ENCODE data around the gene ZHX3.

The ZHX3 gene

GRCh38 chr20:41358717-41359116 is 41.2 kb upstream of the ZHX3 start:
- TF ChIP-seq GATA1 (IDR thresholded peaks at IDR 0.05; ENCODE audit: low read depth, low read length) (no peak), POLR2A (IDR thresholded peaks at IDR 0.05; ENCODE audit: low read length) (no peak)
- DNase-seq, result no peak

GRCh38 chr20:41358230-41358629 is 40.7 kb upstream of the ZHX3 start:
- TF ChIP-seq GATA1 (IDR thresholded peaks at IDR 0.05; ENCODE audit: low read depth, low read length) (no peak), POLR2A (IDR thresholded peaks at IDR 0.05; ENCODE audit: low read length) (no peak)

DNA sequence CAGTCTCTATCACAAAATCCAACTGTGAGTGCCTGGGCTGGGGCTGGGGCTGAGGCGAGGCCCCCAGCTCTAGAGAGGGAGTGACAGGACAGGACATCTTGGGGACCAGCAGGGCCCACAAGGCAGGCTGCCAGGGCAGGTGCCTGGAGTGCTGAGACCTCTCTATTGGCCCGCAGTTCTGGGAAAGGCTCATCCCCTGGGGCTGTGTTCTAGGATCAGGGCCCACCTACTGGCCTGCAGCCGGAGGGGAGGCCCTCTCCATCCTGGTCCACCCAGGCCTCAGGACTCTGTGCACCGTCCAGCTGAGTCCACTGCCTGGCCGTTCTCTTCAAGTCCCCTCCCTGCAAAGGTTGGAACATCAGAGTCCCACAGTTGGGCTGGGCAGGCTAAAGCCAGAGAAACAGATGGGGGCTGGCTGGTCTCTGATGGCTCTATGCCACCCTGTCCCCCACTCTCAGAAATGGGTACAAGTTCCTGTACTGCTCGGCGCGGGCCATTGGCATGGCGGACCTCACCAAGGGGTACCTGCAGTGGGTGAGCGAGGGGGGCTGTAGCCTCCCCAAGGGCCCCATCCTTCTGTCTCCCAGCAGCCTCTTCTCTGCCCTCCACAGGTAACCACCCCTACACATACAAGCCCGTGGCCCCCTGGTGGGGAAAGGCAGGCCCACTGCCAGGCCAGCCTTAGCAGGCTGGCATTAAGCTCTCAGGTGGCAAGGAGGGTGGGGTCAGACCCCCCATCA is 40.1 kb upstream of the ZHX3 start:
- DNase-seq, result no peak
- TF ChIP-seq GATA1 (IDR thresholded peaks at IDR 0.05; ENCODE audit: low read depth, low read length), result no peak
- no peak for TF ChIP-seq POLR2A (IDR thresholded peaks at IDR 0.05; ENCODE audit: low read length)

More at GRCh38 chr20:41358230-41358629, 40.7 kb upstream of the ZHX3 start:
- DNase-seq, result no peak

GRCh38 chr20:41356951-41357350 is 39.4 kb upstream of the ZHX3 start:
- no peak for DNase-seq
- TF ChIP-seq POLR2A (IDR thresholded peaks at IDR 0.05; ENCODE audit: low read length) (no peak), GATA1 (IDR thresholded peaks at IDR 0.05; ENCODE audit: low read depth, low read length) (no peak)

- no peak for DNase-seq
- TF ChIP-seq POLR2A (IDR thresholded peaks at IDR 0.05; ENCODE audit: low read length) (no peak), GATA1 (IDR thresholded peaks at IDR 0.05; ENCODE audit: low read depth, low read length) (no peak)
Observed at GRCh38 chr20:41355598-41356203, 38.2 kb upstream of the ZHX3 start.

GRCh38 chr20:41355192-41355591 is 37.7 kb upstream of the ZHX3 start:
- TF ChIP-seq GATA1 (IDR thresholded peaks at IDR 0.05; ENCODE audit: low read depth, low read length) (no peak), POLR2A (IDR thresholded peaks at IDR 0.05; ENCODE audit: low read length) (no peak)
- DNase-seq, result no peak

- TF ChIP-seq GATA1 (IDR thresholded peaks at IDR 0.05; ENCODE audit: low read depth, low read length) (no peak), POLR2A (IDR thresholded peaks at IDR 0.05; ENCODE audit: low read length) (no peak)
Observed at GRCh38 chr20:41353530-41353929, 36.0 kb upstream of the ZHX3 start.

DNA sequence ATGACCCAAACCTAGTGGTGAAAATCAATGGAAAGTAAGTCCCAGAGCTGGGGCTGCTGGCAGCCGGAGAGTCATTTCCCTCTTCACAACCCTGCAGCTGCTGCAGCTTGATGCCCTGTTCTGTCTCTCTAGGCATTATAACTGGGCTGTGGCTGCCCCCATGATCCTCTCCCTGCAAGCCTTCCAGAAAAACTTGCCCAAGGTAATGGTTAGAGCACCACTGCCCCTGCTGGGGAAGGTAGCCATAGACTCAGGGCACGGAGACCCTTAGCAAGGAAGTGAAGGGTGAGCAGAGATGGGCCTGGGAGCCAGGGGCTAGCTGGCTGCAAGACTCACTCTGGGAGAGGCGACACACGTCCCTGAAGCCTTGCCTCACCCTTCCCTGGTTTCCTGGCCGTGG is 35.1 kb upstream of the ZHX3 start:
- no peak for DNase-seq
- TF ChIP-seq POLR2A (IDR thresholded peaks at IDR 0.05; ENCODE audit: low read length) (no peak), GATA1 (IDR thresholded peaks at IDR 0.05; ENCODE audit: low read depth, low read length) (no peak)

More at GRCh38 chr20:41353530-41353929, 36.0 kb upstream of the ZHX3 start:
- no peak for DNase-seq

- no peak for DNase-seq
- TF ChIP-seq GATA1 (IDR thresholded peaks at IDR 0.05; ENCODE audit: low read depth, low read length) (no peak), POLR2A (IDR thresholded peaks at IDR 0.05; ENCODE audit: low read length) (no peak)
Observed at GRCh38 chr20:41352106-41352505, 34.6 kb upstream of the ZHX3 start.

DNA sequence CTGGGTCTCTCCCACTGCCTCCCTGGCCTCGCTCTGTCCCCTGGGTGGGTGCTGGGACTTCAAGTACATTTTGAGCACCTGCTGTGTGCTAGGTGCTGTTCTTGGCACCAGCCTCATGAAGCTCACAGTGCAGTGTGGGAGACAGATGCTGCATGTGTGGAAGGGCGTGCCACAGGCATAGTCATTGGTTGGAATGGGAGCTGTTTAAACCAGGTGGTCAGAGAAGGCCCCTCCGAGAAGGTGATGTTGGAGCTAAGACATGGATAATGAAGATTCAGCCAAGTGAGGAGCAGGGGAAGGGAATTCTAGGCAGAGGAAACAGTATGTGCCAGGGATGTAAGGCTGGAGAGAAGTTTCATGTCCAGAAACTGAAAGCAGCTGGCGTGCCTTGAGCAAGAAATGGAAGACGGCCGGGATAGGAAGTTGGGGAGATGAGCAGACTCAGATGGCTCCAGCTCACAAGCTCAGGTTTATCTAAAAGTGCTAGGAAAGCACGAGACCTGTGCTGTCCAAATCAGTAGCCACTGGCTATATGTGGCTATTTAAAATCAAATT is 33.0 kb upstream of the ZHX3 start:
- no peak for DNase-seq
- TF ChIP-seq POLR2A (IDR thresholded peaks at IDR 0.05; ENCODE audit: low read length), result no peak
- TF ChIP-seq GATA1 (IDR thresholded peaks at IDR 0.05; ENCODE audit: low read depth, low read length), result no peak

DNA sequence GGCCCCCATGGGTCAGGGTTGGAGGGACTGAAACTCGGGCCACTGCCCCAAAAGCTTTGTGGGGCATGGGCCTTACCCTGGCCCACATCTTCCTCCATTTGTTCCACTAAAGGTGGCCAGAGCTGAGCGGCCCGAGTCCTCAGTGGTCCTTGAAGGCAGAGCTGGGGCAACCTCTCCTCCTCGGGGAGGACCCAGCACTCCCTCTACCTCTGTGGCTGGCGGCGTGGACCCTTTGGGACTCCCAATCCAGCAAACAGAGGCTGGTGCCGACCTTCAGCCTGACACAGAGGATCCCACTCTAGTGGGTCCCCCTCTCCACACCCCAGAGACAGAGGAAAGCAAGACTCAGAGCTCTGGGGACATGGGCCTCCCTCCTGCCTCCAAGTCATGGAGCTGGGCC is 32.4 kb upstream of the ZHX3 start:
- DNase-seq, result no peak
- no peak for TF ChIP-seq GATA1 (IDR thresholded peaks at IDR 0.05; ENCODE audit: low read depth, low read length)
- no peak for TF ChIP-seq POLR2A (IDR thresholded peaks at IDR 0.05; ENCODE audit: low read length)

GRCh38 chr20:41349266-41349665 is 31.7 kb upstream of the ZHX3 start:
- TF ChIP-seq GATA1 (IDR thresholded peaks at IDR 0.05; ENCODE audit: low read depth, low read length) (no peak), POLR2A (IDR thresholded peaks at IDR 0.05; ENCODE audit: low read length) (no peak)
- DNase-seq, result no peak

DNA sequence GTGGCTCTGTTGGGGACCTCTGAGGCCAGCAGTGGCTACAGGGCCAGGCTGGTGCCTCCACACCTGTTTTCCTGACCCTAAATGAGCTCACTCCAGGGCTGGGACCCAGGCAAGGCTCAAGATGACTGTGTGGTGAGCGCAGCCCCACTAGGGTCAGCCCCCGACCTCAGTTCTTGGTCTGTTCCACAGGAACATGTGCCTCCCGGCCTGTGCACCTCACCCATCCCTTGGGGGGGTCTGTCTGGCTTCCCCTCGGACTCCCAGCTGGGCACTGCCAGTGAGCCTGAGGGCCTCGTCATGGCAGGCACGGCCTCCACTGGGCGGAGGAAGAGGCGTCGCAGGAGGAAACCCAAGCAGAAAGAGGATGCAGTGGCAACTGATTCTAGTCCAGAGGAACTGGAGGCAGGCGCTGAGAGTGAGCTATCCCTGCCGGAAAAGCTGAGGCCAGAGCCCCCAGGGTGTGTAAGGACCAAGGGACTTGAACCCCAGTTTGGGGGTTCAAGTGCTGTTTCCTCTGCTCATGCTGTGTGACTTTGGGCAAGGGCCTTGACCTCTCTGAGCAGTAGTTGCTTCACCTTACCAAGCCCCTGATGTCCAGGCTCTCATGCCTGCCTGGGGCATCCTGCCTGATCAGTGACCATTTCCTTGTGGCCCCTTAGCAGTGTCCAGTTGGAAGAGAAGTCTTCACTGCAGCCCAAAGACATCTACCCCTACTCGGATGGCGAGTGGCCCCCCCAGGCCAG is 31.1 kb upstream of the ZHX3 start:
- DNase-seq, result no peak
- TF ChIP-seq GATA1 (IDR thresholded peaks at IDR 0.05; ENCODE audit: low read depth, low read length) (no peak), POLR2A (IDR thresholded peaks at IDR 0.05; ENCODE audit: low read length) (no peak)

Data from erythroblast (primary cell).